Measurements from ENCODE around the gene KIRREL3.

Gene KIRREL3

GRCh38 chr11:126475014-126475991 is 525.3 kb downstream of the KIRREL3 start:
- Histone ChIP-seq H3K4me3 (ENCODE audit: low read length) (no peak overlapping the region), H3K9ac (ENCODE audit: low read length) (no peak overlapping the region), H3K27ac (ENCODE audit: low read depth, low read length) (no peak overlapping the region), H3K27me3 (ENCODE audit: control insufficient read depth, insufficient read depth, low read length) (peaks cover 2% of the 10 kb centered on the region), H3K36me3 (ENCODE audit: control insufficient read depth, insufficient read depth, low read length) (no peaks in the 10 kb centered on the region), H3K4me1 (ENCODE audit: control insufficient read depth, insufficient read depth, low read length) (no peaks in the 10 kb centered on the region)

- H3K4me1 ChIP-seq (ENCODE audit: control insufficient read depth, insufficient read depth, low read length): no peaks in the 10 kb centered on the region
- no peak overlapping the region for H3K9ac ChIP-seq (ENCODE audit: low read length)
- H3K27ac ChIP-seq (ENCODE audit: low read depth, low read length): no peak overlapping the region
- H3K4me3 ChIP-seq (ENCODE audit: low read length): no peak overlapping the region
- peaks cover 2% of the 10 kb centered on the region for H3K27me3 ChIP-seq (ENCODE audit: control insufficient read depth, insufficient read depth, low read length)
- H3K36me3 ChIP-seq (ENCODE audit: control insufficient read depth, insufficient read depth, low read length): no peaks in the 10 kb centered on the region
These were observed 526.4 kb downstream of the KIRREL3 start for GRCh38 chr11:126474220-126474619.

GRCh38 chr11:126473269-126473668 is 527.3 kb downstream of the KIRREL3 start:
- no peaks in the 10 kb centered on the region for H3K36me3 ChIP-seq (ENCODE audit: control insufficient read depth, insufficient read depth, low read length)
- no peaks in the 10 kb centered on the region for H3K4me1 ChIP-seq (ENCODE audit: control insufficient read depth, insufficient read depth, low read length)
- peaks cover 2% of the 10 kb centered on the region for H3K27me3 ChIP-seq (ENCODE audit: control insufficient read depth, insufficient read depth, low read length)
- no peak overlapping the region for H3K27ac ChIP-seq (ENCODE audit: low read depth, low read length)
- no peak overlapping the region for H3K9ac ChIP-seq (ENCODE audit: low read length)
- H3K4me3 ChIP-seq (ENCODE audit: low read length): no peak overlapping the region

- Histone ChIP-seq H3K9ac (ENCODE audit: low read length) (no peak overlapping the region), H3K4me1 (ENCODE audit: control insufficient read depth, insufficient read depth, low read length) (no peaks in the 10 kb centered on the region), H3K36me3 (ENCODE audit: control insufficient read depth, insufficient read depth, low read length) (no peaks in the 10 kb centered on the region), H3K4me3 (ENCODE audit: low read length) (no peak overlapping the region), H3K27ac (ENCODE audit: low read depth, low read length) (no peak overlapping the region), H3K27me3 (ENCODE audit: control insufficient read depth, insufficient read depth, low read length) (no peaks in the 10 kb centered on the region)
These were observed 531.3 kb downstream of the KIRREL3 start for GRCh38 chr11:126469311-126469710.

- Histone ChIP-seq H3K36me3 (ENCODE audit: control insufficient read depth, insufficient read depth, low read length) (no peaks in the 10 kb centered on the region), H3K4me1 (ENCODE audit: control insufficient read depth, insufficient read depth, low read length) (no peaks in the 10 kb centered on the region), H3K4me3 (ENCODE audit: low read length) (no peak overlapping the region), H3K9ac (ENCODE audit: low read length) (no peak overlapping the region), H3K27me3 (ENCODE audit: control insufficient read depth, insufficient read depth, low read length) (no peaks in the 10 kb centered on the region), H3K27ac (ENCODE audit: low read depth, low read length) (no peak overlapping the region)
These were observed 532.5 kb downstream of the KIRREL3 start for GRCh38 chr11:126468102-126468521.

- Histone ChIP-seq H3K4me3 (ENCODE audit: low read length) (no peak overlapping the region), H3K27ac (ENCODE audit: low read depth, low read length) (no peak overlapping the region), H3K4me1 (ENCODE audit: control insufficient read depth, insufficient read depth, low read length) (no peaks in the 10 kb centered on the region), H3K36me3 (ENCODE audit: control insufficient read depth, insufficient read depth, low read length) (no peaks in the 10 kb centered on the region), H3K9ac (ENCODE audit: low read length) (no peak overlapping the region), H3K27me3 (ENCODE audit: control insufficient read depth, insufficient read depth, low read length) (no peaks in the 10 kb centered on the region)
These were observed 533.1 kb downstream of the KIRREL3 start for GRCh38 chr11:126467471-126467870.

GRCh38 chr11:126467046-126467370 is 533.6 kb downstream of the KIRREL3 start:
- no peak overlapping the region for H3K27ac ChIP-seq (ENCODE audit: low read depth, low read length)
- no peak overlapping the region for H3K4me3 ChIP-seq (ENCODE audit: low read length)
- H3K36me3 ChIP-seq (ENCODE audit: control insufficient read depth, insufficient read depth, low read length): no peaks in the 10 kb centered on the region
- no peak overlapping the region for H3K9ac ChIP-seq (ENCODE audit: low read length)
- no peaks in the 10 kb centered on the region for H3K4me1 ChIP-seq (ENCODE audit: control insufficient read depth, insufficient read depth, low read length)
- no peaks in the 10 kb centered on the region for H3K27me3 ChIP-seq (ENCODE audit: control insufficient read depth, insufficient read depth, low read length)

- H3K27ac ChIP-seq (ENCODE audit: low read depth, low read length): no peak overlapping the region
- no peaks in the 10 kb centered on the region for H3K36me3 ChIP-seq (ENCODE audit: control insufficient read depth, insufficient read depth, low read length)
- H3K9ac ChIP-seq (ENCODE audit: low read length): no peak overlapping the region
- no peaks in the 10 kb centered on the region for H3K4me1 ChIP-seq (ENCODE audit: control insufficient read depth, insufficient read depth, low read length)
- no peak overlapping the region for H3K4me3 ChIP-seq (ENCODE audit: low read length)
- H3K27me3 ChIP-seq (ENCODE audit: control insufficient read depth, insufficient read depth, low read length): no peaks in the 10 kb centered on the region
These were observed 534.1 kb downstream of the KIRREL3 start for GRCh38 chr11:126466236-126467045.

GRCh38 chr11:126465573-126466188 is 534.9 kb downstream of the KIRREL3 start:
- H3K36me3 ChIP-seq (ENCODE audit: control insufficient read depth, insufficient read depth, low read length): no peaks in the 10 kb centered on the region
- no peak overlapping the region for H3K9ac ChIP-seq (ENCODE audit: low read length)
- H3K4me3 ChIP-seq (ENCODE audit: low read length): no peak overlapping the region
- H3K27ac ChIP-seq (ENCODE audit: low read depth, low read length): no peak overlapping the region
- no peaks in the 10 kb centered on the region for H3K4me1 ChIP-seq (ENCODE audit: control insufficient read depth, insufficient read depth, low read length)
- no peaks in the 10 kb centered on the region for H3K27me3 ChIP-seq (ENCODE audit: control insufficient read depth, insufficient read depth, low read length)

- H3K27me3 ChIP-seq (ENCODE audit: control insufficient read depth, insufficient read depth, low read length): no peaks in the 10 kb centered on the region
- no peaks in the 10 kb centered on the region for H3K4me1 ChIP-seq (ENCODE audit: control insufficient read depth, insufficient read depth, low read length)
These were observed 535.8 kb downstream of the KIRREL3 start for GRCh38 chr11:126464796-126465195.

GRCh38 chr11:126462422-126462821 is 538.1 kb downstream of the KIRREL3 start:
- H3K4me3 ChIP-seq (ENCODE audit: low read length): no peak overlapping the region
- H3K9ac ChIP-seq (ENCODE audit: low read length): no peak overlapping the region
- H3K4me1 ChIP-seq (ENCODE audit: control insufficient read depth, insufficient read depth, low read length): no peaks in the 10 kb centered on the region
- no peak overlapping the region for H3K27ac ChIP-seq (ENCODE audit: low read depth, low read length)
- H3K27me3 ChIP-seq (ENCODE audit: control insufficient read depth, insufficient read depth, low read length): no peaks in the 10 kb centered on the region
- H3K36me3 ChIP-seq (ENCODE audit: control insufficient read depth, insufficient read depth, low read length): no peaks in the 10 kb centered on the region

More at GRCh38 chr11:126464796-126465195, 535.8 kb downstream of the KIRREL3 start:
- Histone ChIP-seq H3K27ac (ENCODE audit: low read depth, low read length) (no peak overlapping the region), H3K4me3 (ENCODE audit: low read length) (no peak overlapping the region), H3K36me3 (ENCODE audit: control insufficient read depth, insufficient read depth, low read length) (no peaks in the 10 kb centered on the region), H3K9ac (ENCODE audit: low read length) (no peak overlapping the region)

GRCh38 chr11:126461996-126462395 is 538.6 kb downstream of the KIRREL3 start:
- H3K27ac ChIP-seq (ENCODE audit: low read depth, low read length): no peak overlapping the region
- H3K9ac ChIP-seq (ENCODE audit: low read length): no peak overlapping the region
- no peaks in the 10 kb centered on the region for H3K4me1 ChIP-seq (ENCODE audit: control insufficient read depth, insufficient read depth, low read length)
- no peaks in the 10 kb centered on the region for H3K36me3 ChIP-seq (ENCODE audit: control insufficient read depth, insufficient read depth, low read length)
- no peaks in the 10 kb centered on the region for H3K27me3 ChIP-seq (ENCODE audit: control insufficient read depth, insufficient read depth, low read length)
- no peak overlapping the region for H3K4me3 ChIP-seq (ENCODE audit: low read length)

All from rectal smooth muscle tissue (tissue), 1 donor.